ENCODE data around the gene CBL.

DNA sequence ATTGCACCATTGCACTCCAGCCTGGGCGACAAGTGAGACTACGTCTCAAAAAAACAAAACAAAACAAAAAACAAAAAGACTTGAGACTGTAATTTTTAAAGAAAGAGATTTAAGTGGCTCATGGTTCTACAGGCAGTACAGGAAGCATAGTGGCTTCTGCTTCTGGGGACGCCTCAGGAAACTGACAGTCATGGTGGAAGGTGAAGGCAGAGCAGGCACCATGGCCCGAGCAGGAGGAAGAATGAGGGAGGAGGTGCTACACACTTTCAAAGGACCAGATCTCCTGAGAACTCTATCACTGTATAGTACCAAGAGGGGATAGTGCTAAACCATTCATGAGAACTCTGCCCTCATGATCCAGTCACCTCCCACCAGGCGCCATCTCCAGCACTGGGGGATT lies 52.0 kb downstream of the CBL start:
- TF ChIP-seq, protein P1, sequence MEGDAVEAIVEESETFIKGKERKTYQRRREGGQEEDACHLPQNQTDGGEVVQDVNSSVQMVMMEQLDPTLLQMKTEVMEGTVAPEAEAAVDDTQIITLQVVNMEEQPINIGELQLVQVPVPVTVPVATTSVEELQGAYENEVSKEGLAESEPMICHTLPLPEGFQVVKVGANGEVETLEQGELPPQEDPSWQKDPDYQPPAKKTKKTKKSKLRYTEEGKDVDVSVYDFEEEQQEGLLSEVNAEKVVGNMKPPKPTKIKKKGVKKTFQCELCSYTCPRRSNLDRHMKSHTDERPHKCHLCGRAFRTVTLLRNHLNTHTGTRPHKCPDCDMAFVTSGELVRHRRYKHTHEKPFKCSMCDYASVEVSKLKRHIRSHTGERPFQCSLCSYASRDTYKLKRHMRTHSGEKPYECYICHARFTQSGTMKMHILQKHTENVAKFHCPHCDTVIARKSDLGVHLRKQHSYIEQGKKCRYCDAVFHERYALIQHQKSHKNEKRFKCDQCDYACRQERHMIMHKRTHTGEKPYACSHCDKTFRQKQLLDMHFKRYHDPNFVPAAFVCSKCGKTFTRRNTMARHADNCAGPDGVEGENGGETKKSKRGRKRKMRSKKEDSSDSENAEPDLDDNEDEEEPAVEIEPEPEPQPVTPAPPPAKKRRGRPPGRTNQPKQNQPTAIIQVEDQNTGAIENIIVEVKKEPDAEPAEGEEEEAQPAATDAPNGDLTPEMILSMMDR (IDR thresholded peaks at IDR 0.05) = no peak
- TF ChIP-seq POLR2A (IDR thresholded peaks at IDR 0.05) = no peak
